ENCODE measurements around the gene DDX39B.
"Not testable (repeated sequence)": the region's sequence is repeated elsewhere in the genome, so short reads cannot be mapped to it uniquely, and the experiment has no call there.

The DDX39B gene

DNA sequence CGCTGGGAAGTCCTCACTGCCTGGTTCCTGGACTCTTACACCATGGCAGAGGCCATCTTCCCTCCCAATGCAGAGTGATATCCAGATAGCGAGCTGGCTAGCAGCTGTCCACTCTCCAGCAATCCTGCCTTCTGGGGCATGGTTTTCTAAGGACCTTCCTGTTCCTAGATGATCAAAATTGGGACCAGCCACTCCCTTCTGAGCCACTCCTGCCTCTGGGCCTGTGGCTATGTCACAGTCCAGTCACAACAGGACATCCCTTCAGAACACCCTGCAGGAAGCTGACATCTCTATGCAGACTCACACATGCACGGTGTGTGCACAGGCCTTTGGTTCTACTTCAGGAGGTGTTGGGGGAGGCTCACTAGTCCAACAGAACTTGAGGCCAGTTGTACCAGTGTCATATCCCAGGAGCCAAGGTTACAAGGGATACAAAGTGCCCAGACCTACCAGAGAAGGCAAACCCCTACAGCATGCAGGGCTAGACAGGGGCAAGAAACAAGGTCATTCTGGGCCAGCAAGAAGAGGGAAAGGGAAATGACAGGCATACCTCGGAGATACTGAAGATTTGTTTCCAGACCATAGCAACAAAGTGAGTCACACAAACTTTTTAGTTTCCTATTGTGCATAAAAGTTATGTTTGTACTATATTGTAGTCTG is 15.7 kb downstream of the DDX39B start:
- peak in 1 of 2 experiments; percentile 50 for DNase-seq

DNA sequence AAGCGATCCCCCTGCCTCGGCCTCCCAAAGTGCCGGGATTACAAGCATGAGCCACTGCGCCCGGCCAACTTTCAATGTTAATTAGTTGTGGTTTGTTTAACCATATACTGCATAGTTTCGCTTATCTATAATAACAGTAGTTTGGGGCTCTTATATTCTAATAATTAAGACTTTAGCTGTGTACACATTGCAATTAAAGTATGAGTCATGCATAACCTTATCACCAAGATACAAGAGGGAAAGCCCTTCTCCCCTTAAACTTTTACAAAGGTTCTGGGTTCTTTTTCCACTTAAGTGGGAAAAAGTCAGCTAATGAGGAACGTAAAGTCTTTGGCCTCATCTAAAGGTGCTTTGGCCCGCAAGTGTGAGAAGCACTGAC is 16.3 kb downstream of the DDX39B start:
- DNase-seq, result no peak

DNA sequence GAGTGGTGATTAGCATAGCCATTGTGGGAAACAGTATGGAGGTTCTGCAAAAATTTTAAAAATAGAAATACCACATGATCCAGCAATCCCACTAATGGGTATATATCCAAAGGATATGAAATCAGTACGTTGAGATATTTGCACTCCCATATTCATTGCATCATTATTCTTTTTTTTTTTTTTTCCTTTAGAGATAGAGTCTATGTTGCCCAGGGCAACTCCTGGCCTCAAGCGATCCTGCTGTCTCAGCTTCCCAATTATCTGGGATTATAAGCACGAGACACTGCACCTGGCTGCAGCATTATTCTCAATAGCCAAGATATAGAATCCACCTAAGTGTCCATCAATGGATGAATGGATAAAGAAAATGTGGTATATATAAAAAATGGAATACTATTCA is 20.0 kb downstream of the DDX39B start:
- no peak for DNase-seq

DNA sequence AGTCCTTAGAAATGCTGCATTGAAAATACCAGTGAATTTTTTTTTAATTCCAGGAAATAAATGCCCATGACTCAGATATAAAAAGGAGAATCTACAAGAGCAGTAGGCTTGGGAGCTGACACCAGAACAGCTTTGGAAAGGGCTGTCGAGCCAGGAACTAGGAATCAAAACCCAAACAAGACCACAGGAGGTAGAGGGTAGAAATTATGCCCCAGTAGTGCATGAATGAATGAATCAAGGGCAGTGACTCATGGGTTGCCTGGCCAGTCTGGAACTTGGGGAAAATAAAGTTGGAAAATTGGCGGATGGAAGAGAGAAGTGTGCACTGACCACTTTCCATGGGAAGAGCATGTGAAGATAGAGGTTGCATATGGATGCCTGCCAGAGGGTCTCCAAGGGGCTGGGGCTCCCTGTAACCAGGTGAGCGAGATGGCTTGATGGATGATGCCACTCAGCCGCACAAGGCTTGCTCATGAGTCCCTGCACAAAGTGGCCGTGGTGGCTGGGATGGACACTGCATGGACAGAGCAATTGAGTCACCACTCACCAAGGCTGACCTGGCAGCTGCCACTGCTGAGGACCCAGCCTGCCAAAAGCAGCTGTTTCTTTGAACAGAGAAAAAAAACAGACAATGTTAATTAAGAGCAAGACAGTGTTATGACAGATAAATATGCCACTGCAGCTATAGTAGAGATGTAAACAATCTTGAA is 28.2 kb downstream of the DDX39B start:
- no peak for DNase-seq

DNA sequence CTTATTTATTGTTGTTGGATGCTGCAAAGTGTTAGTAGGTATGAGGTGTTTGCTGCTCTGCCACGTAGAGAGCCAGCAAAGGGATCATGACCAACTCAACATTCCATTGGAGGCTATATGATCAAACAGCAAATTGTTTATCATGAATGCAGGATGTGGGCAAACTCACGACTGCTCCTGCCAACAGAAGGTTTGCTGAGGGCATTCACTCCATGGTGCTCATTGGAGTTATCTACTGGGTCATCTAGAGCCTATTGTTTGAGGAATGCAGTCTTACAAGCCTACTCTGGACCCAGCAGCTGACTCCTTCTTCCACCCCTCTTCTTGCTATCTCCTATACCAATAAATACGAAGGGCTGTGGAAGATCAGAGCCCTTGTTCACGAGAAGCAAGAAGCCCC is 31.8 kb downstream of the DDX39B start:
- DNase-seq, result no peak

DNA sequence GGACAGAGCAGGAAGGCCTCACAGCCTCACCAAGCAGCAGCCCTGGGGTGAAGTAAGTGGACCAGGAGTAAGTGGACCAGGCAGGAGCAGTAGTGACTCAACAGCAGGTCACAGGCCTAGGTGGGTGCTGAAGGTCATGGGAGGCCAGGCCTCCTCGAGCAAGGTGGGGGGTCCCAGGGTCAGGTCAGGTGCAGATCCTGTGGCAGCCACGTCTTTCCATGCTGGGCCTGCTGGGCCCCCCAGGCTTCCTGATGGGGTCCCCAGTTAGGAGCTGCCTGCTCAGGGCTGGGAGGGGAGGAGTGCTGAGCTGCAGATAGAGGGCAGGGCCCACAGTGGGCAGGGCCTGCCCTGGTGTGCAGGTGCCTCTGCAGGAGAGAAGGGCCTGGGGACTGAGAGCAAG is 32.8 kb downstream of the DDX39B start:
- not testable (repeated sequence) for DNase-seq

DNA sequence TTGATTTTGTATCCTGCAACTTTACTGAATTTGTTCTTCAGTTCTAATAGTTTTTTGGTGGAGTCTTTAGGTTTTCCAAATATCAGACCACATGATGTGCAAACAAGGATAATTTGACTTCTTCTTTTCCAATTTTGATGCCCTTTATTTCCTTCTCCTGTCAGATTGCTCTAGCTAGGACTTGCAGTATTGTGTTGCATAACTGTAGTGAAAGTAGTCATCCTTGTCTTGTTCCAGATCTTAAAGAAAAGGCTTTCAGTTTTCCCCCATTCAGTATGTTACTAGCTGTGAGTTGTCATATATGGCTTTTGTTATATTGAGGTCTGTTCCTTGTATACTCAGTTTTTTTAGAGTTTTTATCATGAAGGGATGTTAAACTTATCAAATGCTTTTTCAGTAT is 39.2 kb downstream of the DDX39B start:
- no peak for DNase-seq

DNA sequence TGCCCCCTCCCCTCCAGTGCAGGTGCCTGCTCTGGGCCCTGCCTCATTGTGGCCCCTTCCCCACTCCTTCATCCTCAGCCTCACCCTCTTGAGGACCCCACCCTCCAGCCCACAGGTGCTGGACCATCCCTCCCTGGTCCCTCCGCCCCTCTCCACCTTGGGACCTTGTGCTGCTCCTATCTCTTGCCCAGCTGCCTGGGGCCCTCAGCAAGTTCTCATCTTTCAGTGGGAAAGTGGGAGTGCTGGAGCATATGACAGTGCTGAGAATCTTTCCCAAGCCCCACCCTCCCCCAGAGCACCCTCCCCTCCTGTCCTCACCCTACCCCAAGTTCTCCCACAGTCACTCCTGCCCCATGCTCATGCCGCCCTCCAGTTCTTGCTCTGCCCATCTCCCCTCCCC is 42.2 kb downstream of the DDX39B start:
- DNase-seq, result not testable (repeated sequence)

DNA sequence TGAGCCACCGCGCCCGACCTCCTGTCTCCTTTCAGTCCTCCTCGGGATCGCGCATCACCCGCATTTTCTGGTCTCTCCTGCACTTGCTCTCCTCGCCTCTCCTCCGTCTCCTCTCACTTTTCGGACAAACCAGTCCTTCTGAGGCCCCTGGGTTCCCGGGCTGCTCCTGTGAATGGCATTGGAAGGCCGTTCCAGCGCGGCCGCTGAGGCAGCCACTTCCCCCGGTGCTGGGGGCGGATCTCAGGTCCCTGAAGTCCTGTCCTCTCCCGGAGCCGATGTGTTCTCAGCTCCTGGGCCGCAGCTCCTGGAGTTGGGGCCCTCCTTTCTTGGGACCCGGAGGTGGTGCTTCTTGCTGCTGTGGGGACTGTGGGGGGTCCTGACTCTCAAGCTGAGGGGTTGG is 43.1 kb downstream of the DDX39B start:
- DNase-seq, result no peak

DNA sequence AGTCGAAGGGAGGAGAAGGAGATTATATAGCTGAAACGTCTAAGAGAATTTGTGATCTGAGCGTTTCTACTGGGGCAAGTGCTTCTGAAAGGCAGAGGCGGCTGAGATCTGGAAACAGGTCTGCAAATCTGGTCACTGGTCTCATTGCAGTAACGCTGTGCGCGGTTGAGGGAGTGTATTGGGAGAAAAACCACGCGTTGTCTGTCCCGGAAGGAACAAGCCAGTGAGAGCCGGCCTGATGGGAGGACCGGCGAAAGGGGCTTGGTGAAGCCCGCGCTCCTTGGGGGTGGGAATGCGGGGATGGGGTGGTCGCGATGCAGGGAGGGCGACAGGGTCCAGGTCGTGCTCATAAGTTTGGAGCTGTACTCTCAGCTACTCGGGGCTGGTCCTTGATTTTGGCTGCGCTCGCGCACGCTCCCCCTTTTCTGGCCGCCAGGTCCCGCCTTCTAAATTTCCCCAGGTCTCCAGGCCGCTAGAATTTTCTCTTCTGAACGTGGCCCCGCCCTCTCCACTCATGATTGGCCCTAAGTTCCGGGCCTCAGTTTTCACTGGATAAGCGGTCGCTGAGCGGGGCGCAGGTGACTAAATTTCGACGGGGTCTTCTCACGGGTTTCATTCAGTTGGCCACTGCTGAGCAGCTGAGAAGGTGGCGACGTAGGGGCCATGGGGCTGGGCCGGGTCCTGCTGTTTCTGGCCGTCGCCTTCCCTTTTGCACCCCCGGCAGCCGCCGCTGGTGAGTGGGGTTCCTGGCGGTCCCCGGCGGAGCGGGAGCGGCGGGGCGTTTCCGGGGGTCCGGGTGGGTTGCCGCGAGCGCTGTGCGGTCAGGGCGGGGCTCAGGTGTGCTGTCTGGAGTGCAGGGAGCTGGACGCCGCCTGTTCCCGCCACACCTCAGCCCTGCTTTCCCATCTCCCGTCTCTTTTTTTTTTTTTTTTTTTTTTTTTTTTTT is 44.0 kb downstream of the DDX39B start, which contains the start of gene MICB:
Gene MICB (plus strand): TSS at position 615 of the 946 bp plus-strand sequence. CDS start 49 bp downstream, at position 664.
- peak; percentile 76 to 95 for DNase-seq

DNA sequence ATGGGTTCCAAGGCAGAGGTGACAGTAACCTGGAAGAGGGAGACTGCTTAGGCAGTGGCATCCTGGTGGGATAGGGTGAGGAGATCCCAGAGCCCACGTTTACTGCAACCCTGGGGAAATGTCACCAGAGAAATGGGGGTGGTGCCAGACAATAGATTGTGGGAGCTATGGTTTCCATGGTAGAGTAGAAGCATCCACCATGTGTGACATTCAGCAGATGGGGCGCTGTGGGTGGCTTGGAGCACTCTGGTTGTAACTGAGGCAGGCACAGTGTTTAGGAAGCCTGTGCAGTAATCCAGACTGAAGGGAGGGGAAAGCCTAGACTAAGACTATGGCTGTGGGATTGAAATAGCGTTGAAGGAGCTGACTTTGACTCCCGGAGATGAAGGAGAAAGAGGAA is 45.0 kb downstream of the DDX39B start:
- not testable (repeated sequence) for DNase-seq

DNA sequence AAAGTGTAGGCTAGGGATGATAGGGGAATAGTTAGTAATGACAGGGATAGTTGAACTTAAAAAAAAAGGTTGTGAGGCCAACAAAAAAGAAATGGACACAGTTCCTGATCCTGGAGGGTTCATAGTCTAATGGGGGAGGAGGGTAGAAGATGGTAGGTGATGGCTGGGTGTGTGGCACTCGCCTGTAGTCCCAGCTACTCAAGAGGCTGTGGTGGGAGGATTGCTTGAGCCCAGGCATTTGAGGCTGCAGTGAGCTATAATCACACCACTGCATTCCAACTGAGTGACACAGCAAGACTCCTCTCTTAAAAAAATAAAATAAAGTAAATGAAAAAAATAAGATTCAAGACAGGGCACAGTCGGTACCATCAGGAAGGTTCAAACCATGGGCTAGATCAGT is 46.2 kb downstream of the DDX39B start:
- DNase-seq, result peak; percentile 39 to 67

DNA sequence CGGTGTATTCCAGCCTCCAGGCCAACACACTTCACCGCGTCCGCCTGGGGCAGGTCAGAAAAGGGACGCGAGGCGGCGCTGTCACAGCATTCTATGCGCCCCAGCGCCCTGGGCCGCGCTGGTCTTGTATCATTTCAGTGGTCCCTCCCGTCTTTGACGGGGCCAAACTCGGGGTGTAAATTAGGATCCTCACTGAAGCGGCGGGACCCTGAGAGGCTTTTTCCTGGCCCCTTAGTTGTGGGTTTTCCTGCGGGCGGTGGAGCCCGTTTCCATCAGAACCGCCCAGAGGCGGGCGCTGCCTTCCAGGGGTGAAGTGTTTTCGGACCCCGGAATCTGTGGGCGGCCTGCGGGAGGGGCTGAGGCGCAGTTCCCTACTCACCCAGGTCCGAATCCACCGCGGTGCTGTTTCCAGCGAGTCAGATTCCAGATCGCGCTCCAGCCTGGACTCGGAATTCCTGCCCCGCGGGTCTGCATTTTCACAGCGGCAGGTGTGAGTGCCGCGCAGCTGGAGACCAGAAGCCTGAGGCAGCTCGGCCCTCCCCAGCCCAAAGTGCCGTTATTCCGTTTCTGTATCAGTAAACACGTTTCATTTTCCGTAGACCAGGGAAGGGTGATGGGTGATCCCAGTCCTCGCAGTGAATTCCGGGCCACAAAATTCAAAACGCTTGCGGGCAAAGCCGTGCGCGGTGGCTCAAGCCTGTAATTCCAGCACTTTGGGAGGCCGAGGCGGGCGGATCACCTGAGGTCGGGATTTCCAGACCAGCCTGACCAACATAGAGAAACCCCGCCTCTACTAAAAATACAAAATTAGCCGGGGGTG is 47.7 kb downstream of the DDX39B start:
- peak; percentile 52 to 83 for DNase-seq

DNA sequence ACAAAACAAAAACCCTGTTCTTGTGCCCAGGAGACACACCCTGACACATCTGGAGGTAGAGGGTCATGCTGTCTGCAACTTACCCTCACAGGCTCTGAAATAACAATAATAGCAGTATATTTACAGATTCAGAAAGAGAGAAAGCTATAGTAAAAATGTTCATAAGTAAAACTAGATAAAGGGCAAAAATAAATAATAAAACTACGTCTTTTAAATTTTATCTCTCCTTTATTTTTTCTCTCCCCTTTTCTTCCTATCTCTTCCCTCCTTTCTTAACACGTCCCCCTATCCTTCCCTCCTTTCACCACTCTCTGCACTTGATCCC is 48.3 kb downstream of the DDX39B start:
- DNase-seq, result not testable (repeated sequence)

DNA sequence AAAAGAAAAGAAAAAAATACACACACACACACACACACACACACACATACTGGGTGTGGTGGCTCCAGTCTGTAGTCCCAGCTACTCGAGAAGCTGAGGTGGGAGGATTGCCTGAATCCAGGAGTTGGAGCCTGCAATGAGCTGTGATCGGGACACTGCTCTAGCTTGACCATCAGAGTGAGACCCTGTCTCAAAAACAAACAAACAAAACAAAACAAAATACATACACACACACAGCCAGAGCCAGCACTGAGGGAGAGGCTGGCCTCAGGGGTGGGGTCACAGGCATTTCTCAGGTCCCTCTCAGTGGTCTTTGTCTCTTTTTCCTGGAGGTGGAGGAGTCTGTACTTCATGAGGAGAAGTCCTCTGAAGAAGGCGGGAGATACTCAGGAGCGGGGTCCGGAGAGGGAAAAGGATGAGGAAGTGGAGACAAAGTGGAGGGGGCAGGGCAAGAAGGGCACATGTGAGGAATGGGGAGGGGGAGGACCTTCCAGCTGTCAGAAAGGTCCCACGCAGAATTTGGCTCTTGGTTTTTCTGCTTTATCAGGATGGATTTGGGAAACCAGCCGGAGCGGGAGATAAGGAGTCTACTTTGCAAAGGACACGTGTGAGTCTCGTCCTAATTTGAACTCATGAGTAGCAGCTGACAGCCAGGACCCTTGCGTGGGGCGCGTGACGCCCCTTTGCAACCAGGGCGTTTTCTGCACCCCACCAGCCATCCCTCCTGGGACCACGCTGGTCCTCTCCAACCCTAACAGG is 51.5 kb downstream of the DDX39B start:
- no peak for DNase-seq

DNA sequence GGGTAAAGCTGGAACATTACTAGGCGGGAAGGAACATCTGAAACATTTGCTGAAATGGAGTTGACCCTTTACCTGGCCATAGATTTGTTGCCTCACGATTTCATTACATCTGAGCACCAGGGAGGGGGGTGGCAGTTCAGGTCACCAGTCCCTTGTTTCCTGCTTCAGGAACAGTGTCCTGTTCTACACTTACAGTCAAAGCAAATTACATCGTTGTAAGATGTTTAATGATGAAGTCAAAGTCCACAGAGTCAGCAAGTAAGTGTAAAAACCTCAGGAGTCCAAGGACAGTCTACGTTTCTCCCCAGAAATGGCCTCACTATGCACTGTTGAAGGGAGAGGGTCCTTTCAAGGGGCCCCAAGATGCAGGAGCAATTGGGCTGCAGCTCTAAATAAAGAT is 52.7 kb downstream of the DDX39B start:
- no peak for DNase-seq

DNA sequence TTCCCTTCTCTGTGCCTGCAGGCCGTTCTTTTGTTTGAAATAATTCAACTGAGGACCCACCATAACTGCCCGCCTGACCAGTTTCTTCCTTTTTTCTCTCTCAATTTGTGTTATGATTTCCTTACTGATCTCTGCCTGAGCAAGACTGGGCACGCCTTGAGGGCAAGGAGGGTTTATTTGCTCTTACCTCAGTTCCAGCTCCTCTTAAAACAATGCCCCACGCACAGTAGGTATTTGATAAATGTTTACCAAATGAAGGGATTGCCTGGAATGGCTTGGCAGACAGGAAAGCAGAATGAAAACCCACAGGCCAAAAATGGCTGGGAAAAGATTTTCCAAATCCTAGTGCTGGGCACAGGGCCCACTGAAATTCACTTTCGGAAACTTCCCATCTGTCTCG is 54.1 kb downstream of the DDX39B start:
- not testable (repeated sequence) for DNase-seq

DNA sequence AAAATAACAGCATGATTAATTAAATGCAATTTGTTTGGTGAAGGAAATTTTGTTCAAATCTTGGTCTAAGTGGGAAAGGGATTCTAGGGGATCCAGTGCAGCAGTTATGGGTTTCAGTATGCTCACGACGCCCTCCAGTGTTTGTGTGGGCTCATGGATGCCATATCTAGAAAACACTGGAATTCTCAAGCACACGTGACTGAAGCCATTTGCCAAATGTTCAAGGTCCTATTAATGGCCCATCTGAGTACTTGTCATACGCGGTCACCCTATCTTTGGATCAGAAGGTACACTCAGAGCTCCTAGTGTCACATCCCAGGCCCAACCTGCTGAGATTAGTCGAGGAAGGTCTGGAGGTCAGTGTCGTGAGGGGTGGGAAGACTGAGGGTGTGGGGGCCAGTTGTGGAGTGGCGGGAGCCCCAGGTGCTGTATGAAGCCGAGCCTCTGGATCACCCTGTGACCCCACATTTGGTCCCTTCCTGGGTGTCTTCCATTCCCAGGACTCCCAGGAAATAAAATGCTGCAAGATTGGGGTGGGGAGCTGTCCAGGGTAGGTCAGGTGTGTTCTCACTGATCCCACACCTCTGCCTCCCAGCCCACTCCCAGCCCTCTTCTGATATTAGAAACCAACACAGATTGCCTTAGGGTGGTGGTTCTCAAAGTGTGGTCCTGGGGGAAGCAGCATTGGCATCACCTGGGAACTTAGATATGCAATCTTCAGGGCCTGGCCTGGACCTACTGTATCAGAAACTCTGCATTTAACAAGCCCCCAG is 55.6 kb downstream of the DDX39B start:
- not testable (repeated sequence) for DNase-seq

DNA sequence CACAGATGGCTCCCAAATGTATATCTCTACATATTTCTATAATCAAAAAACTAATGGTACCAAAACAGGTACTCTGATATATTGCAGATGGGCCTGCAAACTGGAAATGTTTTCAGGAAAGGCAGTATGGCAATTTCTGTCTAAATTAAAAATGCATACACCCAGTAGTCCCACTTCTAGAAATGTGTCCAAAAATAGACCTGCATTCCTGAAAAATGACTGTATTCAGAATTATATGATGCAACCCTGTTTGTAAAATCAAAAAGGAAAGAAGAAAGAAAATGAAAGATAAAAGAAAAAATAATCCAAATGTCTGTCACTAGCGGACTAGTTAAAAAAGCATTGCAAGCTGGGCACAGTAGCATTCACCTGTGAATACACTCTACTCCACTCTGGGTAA is 56.7 kb downstream of the DDX39B start:
- no peak for DNase-seq

DNA sequence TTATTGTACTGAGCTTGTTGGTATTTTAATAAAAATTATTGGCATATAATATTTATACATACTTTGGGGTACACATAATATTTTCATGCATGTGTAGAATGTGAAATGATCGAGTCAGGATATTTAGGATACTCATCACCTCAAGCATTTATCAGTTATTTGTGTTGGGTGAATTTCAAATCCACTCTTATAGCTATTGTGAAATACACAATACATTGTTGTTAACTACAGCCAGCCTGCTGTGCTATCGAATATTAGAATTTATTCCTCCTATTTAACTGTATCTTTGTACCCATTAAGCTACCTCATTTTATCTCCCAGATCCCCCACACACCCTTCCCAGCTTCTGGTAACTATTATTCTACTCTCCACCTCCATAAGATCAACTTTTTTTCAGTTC is 58.4 kb downstream of the DDX39B start:
- DNase-seq, result no peak

DNA sequence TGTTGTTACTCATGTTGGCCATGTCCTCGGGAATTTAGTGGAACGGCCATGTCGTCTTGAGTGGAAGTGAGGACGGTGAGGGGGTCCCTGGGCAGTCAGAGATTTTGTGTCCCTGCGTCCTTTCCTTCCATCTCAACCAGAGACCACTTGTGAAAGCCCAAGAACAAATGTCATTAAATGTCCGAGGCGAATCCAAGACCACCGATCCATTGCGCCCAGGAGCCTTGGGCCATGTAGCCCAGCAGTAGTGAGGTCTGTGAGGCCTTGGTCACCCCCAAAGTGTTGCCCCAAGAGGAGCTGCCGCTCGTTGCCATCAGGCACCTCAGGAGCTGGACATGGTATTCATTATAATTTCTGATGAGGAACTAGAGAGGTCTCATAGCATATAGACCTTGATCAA is 61.2 kb downstream of the DDX39B start:
- no peak for DNase-seq

Data from SW 1271 (cell line).